NCI-H1417 treated with DMSO at 0.1 percent for 48 hours (cell line): ENCODE results near the gene ACTR6.
A peak's percentile ranks its signal among the peaks of the same experiment; 100 is the strongest.

ENCODE experiments used
- DNase-seq: peaks from one replicate; lab custom pipeline; 2025; lab: John Stamatoyannopoulos, UW

ACTR6 gene

DNA sequence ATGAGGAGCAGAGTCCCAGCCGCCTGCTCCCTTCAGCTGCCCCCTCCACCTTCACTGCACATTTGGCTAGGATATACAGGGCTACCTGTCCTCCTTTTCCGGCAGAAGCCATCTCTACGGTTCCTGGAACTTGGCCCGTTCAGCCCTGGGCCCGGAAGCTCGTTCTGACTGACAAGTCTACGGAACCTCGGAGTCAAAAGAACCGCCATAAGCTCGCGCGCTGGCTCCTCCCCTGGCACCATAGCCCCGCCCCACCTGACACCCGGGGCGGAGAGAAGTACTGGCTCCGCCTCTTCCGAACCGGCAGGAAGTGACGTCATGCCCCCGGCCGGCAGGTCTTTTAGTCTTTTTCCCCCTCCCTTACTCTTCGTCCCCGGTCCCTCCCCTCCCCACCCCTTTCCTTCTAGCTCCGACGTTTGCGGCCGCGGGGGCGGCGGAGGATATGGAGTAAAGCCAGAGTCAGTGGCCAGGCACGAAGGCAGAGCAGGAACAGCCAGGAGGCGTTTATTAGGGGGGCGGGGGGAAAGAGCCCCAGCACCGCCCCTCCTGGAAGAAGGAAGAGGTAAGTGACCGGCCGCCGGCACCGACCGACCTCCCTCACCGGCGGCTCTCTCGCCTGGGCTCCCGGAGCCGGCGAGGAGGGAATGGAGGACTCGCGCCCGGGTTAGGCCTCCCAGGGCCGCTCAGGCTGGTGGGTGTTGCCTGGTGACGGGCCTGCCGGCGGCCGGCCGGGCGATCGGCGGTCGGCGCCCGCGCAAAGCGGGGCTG, 66.4 kb downstream of the ACTR6 start, which contains the start of the genes DEPDC4 and SCYL2:
TSS of gene DEPDC4 (minus strand) at position 245 of the 768 bp plus-strand sequence. CDS start at position 242, 3 bp downstream.
TSS of gene SCYL2 (plus strand) at position 343 of the 768 bp plus-strand sequence. CDS start 15,794 bp downstream, outside the sequence.
- peak; percentile 93 for DNase-seq

DNA sequence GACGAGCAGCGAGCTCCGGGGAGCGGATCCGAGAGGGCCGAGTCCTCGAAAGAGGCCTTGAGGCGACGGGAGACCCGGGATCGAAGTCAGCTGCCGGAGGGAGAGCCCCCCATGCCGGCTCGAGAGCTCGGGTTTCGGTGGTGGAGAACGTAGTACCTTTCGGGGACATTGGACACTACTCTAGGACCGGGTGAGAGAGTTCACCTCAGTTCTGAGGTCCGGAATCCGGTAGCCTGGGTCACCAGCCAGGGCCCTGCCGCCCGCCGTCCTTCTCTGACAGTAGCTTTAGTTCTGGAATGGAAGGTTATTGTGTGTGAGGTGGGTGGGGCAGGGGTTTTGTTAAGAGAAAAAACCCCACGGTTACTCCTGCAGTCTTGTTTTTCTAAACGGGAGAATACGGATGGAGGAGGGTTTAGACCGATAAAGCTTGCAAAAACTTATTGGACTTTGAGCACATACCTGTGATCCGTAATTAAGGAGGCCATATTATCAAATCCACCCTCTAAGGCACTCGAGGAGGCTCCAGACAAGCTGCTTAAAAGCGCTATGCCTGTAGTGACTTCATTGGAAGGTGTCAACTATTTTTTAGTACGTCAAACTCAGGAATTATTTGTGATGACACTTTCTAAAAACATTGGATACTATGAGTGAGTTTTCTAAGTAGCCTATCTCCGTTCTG, 67.1 kb downstream of the ACTR6 start:
- DNase-seq: no peak

DNA sequence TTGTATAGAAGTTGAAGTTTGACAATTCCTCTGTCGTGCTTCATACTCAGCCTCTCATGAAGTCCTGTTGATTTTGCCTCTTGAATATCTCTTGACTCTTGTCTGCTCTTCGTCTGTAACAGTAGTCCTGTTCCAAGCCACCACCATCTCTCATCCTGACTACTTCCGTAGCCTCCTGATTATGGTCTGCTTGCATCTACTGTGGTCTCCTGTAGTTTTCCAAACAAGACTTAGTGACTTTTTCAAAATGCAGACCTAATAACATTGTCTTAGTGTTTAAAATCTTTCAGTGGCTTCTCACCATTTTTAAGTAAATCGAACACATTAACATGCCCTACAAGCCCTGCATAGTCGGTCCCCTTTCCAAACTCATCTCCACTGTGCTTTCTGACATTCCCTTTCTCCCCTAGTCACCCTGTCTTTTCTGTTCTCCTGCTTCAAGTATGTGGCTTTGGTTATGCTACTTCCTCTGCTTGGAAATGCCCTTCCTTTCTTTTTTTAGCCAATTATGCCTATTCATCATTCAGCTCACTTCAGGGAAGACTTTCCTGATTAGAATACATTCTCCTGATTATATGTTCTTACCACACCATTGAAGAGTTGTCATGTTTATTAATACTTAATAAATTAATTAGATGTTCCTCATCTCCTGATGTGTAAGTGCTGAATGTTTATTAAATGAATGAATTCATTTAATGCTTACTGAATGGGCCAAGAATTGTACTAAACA, 68.4 kb downstream of the ACTR6 start:
- DNase-seq: no peak

DNA sequence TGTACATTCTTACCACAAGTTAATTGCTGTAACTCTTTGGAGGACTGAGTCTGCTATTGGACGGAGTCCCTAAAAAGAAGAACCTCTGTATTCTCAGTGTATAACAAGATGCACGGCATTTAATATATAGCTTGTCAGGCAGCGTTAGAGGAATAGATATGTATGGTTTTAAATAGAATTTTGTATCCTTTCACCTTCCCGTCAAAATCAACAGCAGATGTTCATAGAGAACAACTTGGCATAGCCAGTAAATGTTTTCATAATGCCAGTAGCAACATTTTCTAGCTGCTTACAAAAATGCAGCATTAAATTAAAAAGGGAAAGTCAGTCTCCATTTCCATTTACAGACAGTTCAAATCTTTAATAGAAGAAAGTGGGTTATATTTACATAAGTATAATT, 73.2 kb downstream of the ACTR6 start:
- DNase-seq: no peak
